ENCODE measurements around the gene FBXL19. TPM values are rescaled to one million over a fixed set of nuclear protein-coding genes. Genes with fewer than 3 reads are reported as not detected.
A peak's percentile ranks its signal among the peaks of the same experiment; 100 is the strongest.
"Not testable (repeated sequence)": the region's sequence is repeated elsewhere in the genome, so short reads cannot be mapped to it uniquely, and the experiment has no call there.

FBXL19 gene
- total and polyA plus RNA-seq, 8 donors: 3.8 to 26.8 (median 6.7) TPM

DNA sequence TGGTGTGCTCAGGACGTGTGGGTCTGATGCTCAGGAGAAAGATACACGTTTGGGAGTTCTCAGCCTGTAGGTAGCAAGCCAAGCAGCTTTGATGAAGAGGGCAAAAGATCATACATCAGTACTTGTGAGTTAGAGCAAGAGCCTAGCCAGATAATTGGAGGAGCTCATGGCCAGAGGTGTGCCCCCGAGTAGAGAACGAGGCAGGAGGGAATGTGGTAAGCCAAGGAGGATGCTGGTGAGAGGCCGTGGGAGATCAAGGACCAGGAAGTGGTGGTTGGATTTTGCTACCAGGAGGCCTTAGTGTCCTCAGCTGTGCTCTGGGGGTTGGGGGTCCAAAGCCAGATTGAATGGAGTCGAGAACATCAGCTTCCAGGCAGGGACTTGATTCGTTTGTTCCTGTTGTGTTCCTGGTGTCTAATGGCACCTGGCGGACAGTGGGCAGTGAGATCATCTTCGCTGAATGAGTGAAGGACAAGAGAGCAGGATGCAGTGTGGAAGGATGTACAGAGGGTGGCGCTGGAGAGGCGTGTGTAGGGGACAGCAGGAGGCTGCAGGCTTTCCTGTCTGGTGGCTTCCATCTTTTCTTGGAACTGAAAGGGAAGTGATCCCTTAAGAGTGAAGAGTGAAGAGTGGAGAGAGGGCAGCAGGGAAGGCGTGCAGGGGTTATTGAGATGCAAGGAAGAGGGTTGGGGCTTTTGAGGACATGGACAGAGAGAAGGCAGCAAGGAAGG is 11.6 kb downstream of the FBXL19 start:
- intact Hi-C loops (cut with DNase I): no loop called here
- Histone ChIP-seq H3K9me3 (no peaks in the 10 kb centered on the region), H3K36me3 (no peaks in the 10 kb centered on the region), H3K27ac (no peak overlapping the region), H3K4me3 (no peak overlapping the region), H3K27me3 (no peaks in the 10 kb centered on the region), H3K4me1 (no peaks in the 10 kb centered on the region)
- peak in 3 of 4 donors; percentile 67 to 78 (median 68) for ATAC-seq
- peak in 1 of 6 donors; percentile 42 for DNase-seq
- WGBS, 2 donors: 54 to 58% methylated on average over 12 of the region's 12 CpGs
- TF ChIP-seq, protein P1, sequence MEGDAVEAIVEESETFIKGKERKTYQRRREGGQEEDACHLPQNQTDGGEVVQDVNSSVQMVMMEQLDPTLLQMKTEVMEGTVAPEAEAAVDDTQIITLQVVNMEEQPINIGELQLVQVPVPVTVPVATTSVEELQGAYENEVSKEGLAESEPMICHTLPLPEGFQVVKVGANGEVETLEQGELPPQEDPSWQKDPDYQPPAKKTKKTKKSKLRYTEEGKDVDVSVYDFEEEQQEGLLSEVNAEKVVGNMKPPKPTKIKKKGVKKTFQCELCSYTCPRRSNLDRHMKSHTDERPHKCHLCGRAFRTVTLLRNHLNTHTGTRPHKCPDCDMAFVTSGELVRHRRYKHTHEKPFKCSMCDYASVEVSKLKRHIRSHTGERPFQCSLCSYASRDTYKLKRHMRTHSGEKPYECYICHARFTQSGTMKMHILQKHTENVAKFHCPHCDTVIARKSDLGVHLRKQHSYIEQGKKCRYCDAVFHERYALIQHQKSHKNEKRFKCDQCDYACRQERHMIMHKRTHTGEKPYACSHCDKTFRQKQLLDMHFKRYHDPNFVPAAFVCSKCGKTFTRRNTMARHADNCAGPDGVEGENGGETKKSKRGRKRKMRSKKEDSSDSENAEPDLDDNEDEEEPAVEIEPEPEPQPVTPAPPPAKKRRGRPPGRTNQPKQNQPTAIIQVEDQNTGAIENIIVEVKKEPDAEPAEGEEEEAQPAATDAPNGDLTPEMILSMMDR (IDR thresholded peaks at IDR 0.05): peak in 2 of 4 donors; percentile 20 to 21
- no peak for FAIRE-seq

DNA sequence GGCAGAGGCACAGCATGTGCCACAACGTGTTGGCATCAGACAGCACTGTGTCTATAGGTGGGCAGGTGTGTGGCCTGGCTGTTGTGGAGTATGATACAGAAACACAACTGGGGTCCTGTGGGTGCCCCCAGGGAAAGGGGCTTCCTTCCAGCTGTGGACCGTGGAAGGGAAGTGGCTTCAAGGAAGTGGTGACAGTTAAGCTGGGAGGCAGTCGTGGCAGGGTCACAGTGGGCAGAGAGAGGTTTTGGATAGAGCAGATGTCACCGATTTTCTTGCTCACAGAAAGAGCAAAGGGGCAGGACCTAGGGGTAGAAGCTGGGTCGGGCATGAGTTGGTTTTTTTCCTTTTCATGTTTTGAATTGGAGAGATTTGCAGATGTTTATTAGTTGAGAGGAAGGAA is 14.3 kb downstream of the FBXL19 start:
- no peaks in the 10 kb centered on the region for H3K27me3 ChIP-seq
- DNase-seq (no peak), ATAC-seq (no peak), FAIRE-seq (no peak)
- H3K4me1 ChIP-seq: peaks cover 0 to 8% (median 4%) of the 10 kb centered on the region in 3 donors
- intact Hi-C loops (cut with DNase I): no loop called here
- H3K36me3 ChIP-seq: no peaks in the 10 kb centered on the region
- no peaks in the 10 kb centered on the region for H3K9me3 ChIP-seq
- 54 to 57% methylated on average over 5 of the region's 5 CpGs for WGBS, 2 donors
- no peak overlapping the region for H3K27ac ChIP-seq
- TF ChIP-seq, protein P1 (IDR thresholded peaks at IDR 0.05): no peak
- H3K4me3 ChIP-seq: no peak overlapping the region

DNA sequence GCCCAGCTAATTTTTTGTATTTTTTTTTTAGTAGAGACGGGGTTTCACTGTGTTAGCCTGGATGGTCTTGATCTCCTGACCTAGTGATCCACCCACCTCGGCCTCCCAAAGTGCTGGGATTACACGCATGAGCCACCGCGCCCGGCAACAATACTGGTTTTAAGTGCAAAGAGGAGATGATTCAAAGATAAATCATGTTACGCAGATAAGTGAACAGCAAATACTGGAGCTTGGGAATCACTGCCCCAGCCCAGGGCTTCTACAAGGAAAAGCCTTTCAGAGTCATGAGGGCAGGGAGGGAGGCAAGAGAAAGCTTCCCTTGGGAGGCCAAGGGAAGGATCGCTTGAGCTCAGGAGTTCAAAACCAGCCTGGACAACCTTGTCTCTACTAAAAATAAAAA is 16.2 kb downstream of the FBXL19 start:
- H3K9me3 ChIP-seq; H3K36me3 ChIP-seq; FAIRE-seq; H3K4me1 ChIP-seq; H3K4me3 ChIP-seq; ATAC-seq; DNase-seq; H3K27me3 ChIP-seq; H3K27ac ChIP-seq; intact Hi-C loops (cut with DNase I): not testable (repeated sequence)
- 91 to 92% methylated on average over 8 of the region's 8 CpGs for WGBS, 2 donors

DNA sequence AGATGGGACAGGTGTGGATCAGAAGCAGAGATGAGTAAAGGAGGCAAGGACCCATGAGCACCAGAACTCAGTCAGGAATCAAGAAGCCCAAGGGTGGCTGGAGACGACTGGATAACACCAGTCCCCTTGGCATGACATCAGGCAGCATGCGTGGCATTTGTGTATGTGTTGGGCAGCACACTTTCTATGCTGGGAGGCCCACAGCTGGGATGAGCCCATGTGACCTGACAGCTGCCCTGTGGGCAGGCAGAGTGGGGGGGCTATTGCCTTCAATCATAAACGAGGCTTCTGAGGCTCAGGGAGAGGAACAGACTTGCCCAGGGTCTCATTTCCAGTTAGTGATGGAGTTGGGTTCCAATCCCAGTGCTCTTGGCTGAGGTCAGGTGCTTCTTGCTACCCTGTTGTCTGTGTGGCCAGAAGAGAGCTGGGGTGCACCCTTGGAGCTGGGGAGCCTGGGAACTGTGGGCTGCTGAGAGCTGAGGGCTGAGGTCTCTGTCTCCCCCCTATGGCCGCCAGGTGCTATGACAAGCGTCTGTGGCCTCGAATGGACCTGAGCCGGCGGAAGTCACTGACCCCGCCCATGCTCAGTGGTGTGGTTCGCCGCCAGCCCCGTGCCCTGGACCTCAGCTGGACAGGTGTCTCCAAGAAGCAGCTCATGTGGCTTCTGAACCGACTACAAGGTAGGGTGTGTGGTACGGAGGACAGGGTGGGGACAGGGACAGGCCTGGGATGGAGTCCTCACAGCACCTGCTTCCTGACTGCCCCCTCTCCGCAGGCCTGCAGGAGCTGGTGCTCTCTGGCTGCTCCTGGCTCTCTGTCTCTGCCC is 18.4 kb downstream of the FBXL19 start:
- H3K27me3 ChIP-seq: no peaks in the 10 kb centered on the region
- H3K36me3 ChIP-seq: no peaks in the 10 kb centered on the region
- H3K4me1 ChIP-seq: peaks cover 0 to 8% (median 4%) of the 10 kb centered on the region in 3 donors
- no peaks in the 10 kb centered on the region for H3K9me3 ChIP-seq
- peak; percentile 71 to 92 (median 85) for DNase-seq
- FAIRE-seq: no peak
- peak; percentile 94 to 98 (median 95) for ATAC-seq
- 15 to 19% methylated on average over 13 to 15 of the region's 15 CpGs for WGBS, 2 donors
- TF ChIP-seq, protein P1 (IDR thresholded peaks at IDR 0.05): peak; percentile 83 to 92 (median 84)
- H3K4me3 ChIP-seq: no peak overlapping the region
- H3K27ac ChIP-seq: peak overlapping the region in 1 of 4 donors; percentile 13
- intact Hi-C loops (cut with DNase I): no loop called here

DNA sequence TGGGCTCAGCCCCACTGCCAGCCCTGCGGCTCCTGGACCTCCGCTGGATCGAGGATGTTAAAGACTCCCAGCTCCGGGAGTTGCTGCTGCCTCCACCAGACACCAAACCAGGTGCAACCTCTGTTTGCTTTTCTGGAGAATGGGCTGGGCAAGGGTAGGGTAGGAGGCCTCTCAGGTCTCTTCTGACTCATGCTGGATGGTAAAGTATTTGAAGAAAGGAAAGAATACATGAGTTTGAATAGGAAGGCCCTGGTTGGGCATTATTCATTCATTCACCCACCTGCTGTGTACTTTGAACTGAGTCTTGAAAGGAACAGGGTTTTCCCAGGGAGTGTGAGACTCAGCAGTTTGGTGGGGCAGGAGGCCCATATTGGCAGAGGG is 19.0 kb downstream of the FBXL19 start:
- H3K36me3 ChIP-seq: no peaks in the 10 kb centered on the region
- DNase-seq (no peak), FAIRE-seq (no peak), ATAC-seq (no peak)
- peaks cover 0 to 8% (median 4%) of the 10 kb centered on the region in 3 donors for H3K4me1 ChIP-seq
- H3K27ac ChIP-seq: no peak overlapping the region
- no peaks in the 10 kb centered on the region for H3K27me3 ChIP-seq
- no peak overlapping the region for H3K4me3 ChIP-seq
- TF ChIP-seq, protein P1 (IDR thresholded peaks at IDR 0.05): no peak
- H3K9me3 ChIP-seq: no peaks in the 10 kb centered on the region
- intact Hi-C loops (cut with DNase I): no loop called here
- 39 to 47% methylated on average over 4 of the region's 4 CpGs for WGBS, 2 donors

All from pancreas (tissue), 10 donors.